ENCODE measurements around the gene PACRG.

Gene PACRG

GRCh38 chr6:163343609-163344008 lies 615.8 kb downstream of the PACRG start:
- no peaks in the 10 kb centered on the region for H3K27me3 ChIP-seq
- no peak overlapping the region for H3K27ac ChIP-seq
- H3K36me3 ChIP-seq, result no peaks in the 10 kb centered on the region
- no peak overlapping the region for H3K4me3 ChIP-seq (ENCODE audit: low read depth in 1 of 2, low read length in 1 of 2)
- no peak for TF ChIP-seq CTCF (IDR thresholded peaks at IDR 0.05)
- H3K9me3 ChIP-seq, result no peaks in the 10 kb centered on the region
- H3K4me1 ChIP-seq (ENCODE audit: control insufficient read depth in 1 of 2, insufficient read depth in 1 of 2, low read depth in 1 of 2, low read length in 1 of 2), result no peaks in the 10 kb centered on the region

GRCh38 chr6:163344411-163344810 lies 616.6 kb downstream of the PACRG start:
- TF ChIP-seq CTCF (IDR thresholded peaks at IDR 0.05), result no peak
- H3K27ac ChIP-seq, result no peak overlapping the region
- no peaks in the 10 kb centered on the region for H3K27me3 ChIP-seq
- H3K9me3 ChIP-seq, result no peaks in the 10 kb centered on the region
- no peak overlapping the region for H3K4me3 ChIP-seq (ENCODE audit: low read depth in 1 of 2, low read length in 1 of 2)
- no peaks in the 10 kb centered on the region for H3K4me1 ChIP-seq (ENCODE audit: control insufficient read depth in 1 of 2, insufficient read depth in 1 of 2, low read depth in 1 of 2, low read length in 1 of 2)
- no peaks in the 10 kb centered on the region for H3K36me3 ChIP-seq

- no peaks in the 10 kb centered on the region for H3K27me3 ChIP-seq
- TF ChIP-seq CTCF (IDR thresholded peaks at IDR 0.05), result no peak
- H3K27ac ChIP-seq, result no peak overlapping the region
Measured at GRCh38 chr6:163345931-163346330, 618.2 kb downstream of the PACRG start.

GRCh38 chr6:163346497-163346961 lies 618.8 kb downstream of the PACRG start:
- H3K9me3 ChIP-seq, result no peaks in the 10 kb centered on the region
- no peak overlapping the region for H3K27ac ChIP-seq
- H3K27me3 ChIP-seq, result no peaks in the 10 kb centered on the region
- no peak overlapping the region for H3K4me3 ChIP-seq (ENCODE audit: low read depth in 1 of 2, low read length in 1 of 2)
- TF ChIP-seq CTCF (IDR thresholded peaks at IDR 0.05), result no peak
- no peaks in the 10 kb centered on the region for H3K36me3 ChIP-seq
- no peaks in the 10 kb centered on the region for H3K4me1 ChIP-seq (ENCODE audit: control insufficient read depth in 1 of 2, insufficient read depth in 1 of 2, low read depth in 1 of 2, low read length in 1 of 2)

More at GRCh38 chr6:163345931-163346330, 618.2 kb downstream of the PACRG start:
- H3K9me3 ChIP-seq, result no peaks in the 10 kb centered on the region
- H3K4me3 ChIP-seq (ENCODE audit: low read depth in 1 of 2, low read length in 1 of 2), result no peak overlapping the region
- no peaks in the 10 kb centered on the region for H3K4me1 ChIP-seq (ENCODE audit: control insufficient read depth in 1 of 2, insufficient read depth in 1 of 2, low read depth in 1 of 2, low read length in 1 of 2)
- H3K36me3 ChIP-seq, result no peaks in the 10 kb centered on the region

- H3K27me3 ChIP-seq, result no peaks in the 10 kb centered on the region
- H3K36me3 ChIP-seq, result no peaks in the 10 kb centered on the region
- H3K9me3 ChIP-seq, result no peaks in the 10 kb centered on the region
- H3K27ac ChIP-seq, result no peak overlapping the region
- no peaks in the 10 kb centered on the region for H3K4me1 ChIP-seq (ENCODE audit: control insufficient read depth in 1 of 2, insufficient read depth in 1 of 2, low read depth in 1 of 2, low read length in 1 of 2)
- no peak for TF ChIP-seq CTCF (IDR thresholded peaks at IDR 0.05)
- no peak overlapping the region for H3K4me3 ChIP-seq (ENCODE audit: low read depth in 1 of 2, low read length in 1 of 2)
Measured at GRCh38 chr6:163347021-163347446, 619.3 kb downstream of the PACRG start.

Measured in neutrophil (primary cell).